Spleen (tissue), 11 donors: ENCODE measurements around the gene PRKG2. TPM values are rescaled to one million over a fixed set of nuclear protein-coding genes. Genes with fewer than 3 reads are reported as not detected.

ENCODE experiments used
- DNase-seq: peaks from one replicate; pipeline ENCODE4 v3.0.0-alpha.2; 2020
- H3K27ac ChIP-seq, 8 donors: fragments of 200-600 bp; sonication (generic) in 7 of 8; 1 replicate in 4 of 8; 2 replicates in 4 of 8; pipeline versions ENCODE4 v1.5.0 to v1.8.0; 2016 to 2021; ENCODE audit warnings: inconsistent platforms in 4 of 8, mild to moderate bottlenecking in 4 of 8, moderate library complexity in 1 of 8
- H3K27me3 ChIP-seq, 7 donors: fragments of 200-600 bp; sonication (generic) in 6 of 7; replicated peaks in 1 of 7; 1 replicate in 4 of 7; 2 replicates in 3 of 7; pipeline versions ENCODE4 v1.5.0 to v1.8.0; 2016 to 2021; ENCODE audit warnings: inconsistent platforms in 3 of 7, mild to moderate bottlenecking in 1 of 7
- H3K36me3 ChIP-seq, 6 donors: fragments of 200-600 bp; sonication (generic) in 5 of 6; 1 replicate in 4 of 6; 2 replicates in 2 of 6; pipeline versions ENCODE4 v1.5.0 to v1.8.0; 2016 to 2021; ENCODE audit warnings: inconsistent platforms in 2 of 6
- H3K4me1 ChIP-seq, 6 donors: fragments of 200-600 bp; sonication (generic) in 5 of 6; 1 replicate in 3 of 6; 2 replicates in 3 of 6; pipeline versions ENCODE4 v1.5.0 to v1.8.0; 2016 to 2021; ENCODE audit warnings: inconsistent platforms in 3 of 6
- H3K4me3 ChIP-seq, 8 donors: fragments of 200-600 bp; sonication (generic) in 7 of 8; 1 replicate in 4 of 8; 2 replicates in 4 of 8; pipeline versions ENCODE4 v1.5.0 to v1.8.0; 2016 to 2021; ENCODE audit warnings: inconsistent platforms in 4 of 8, mild to moderate bottlenecking in 4 of 8, moderate library complexity in 2 of 8
- H3K9me3 ChIP-seq, 8 donors: fragments of 200-600 bp; sonication (generic) in 7 of 8; 1 replicate in 4 of 8; 2 replicates in 4 of 8; pipeline versions ENCODE4 v1.5.0 to v1.8.0; 2016 to 2021; ENCODE audit warnings: inconsistent platforms in 4 of 8
- POLR2A ChIP-seq, 3 donors: fragments of 450-650 bp; IDR thresholded peaks; one replicate each; pipeline ENCODE4 v1.5.1; 2017; ENCODE audit warnings: antibody characterized with exemption in 3 of 3, mild to moderate bottlenecking in 1 of 3
- POLR2AphosphoS5 ChIP-seq, 3 donors: sonication (generic); formaldehyde crosslinking; IDR thresholded peaks; one replicate each; pipeline ENCODE4 v1.5.1; 2017; ENCODE audit warnings: antibody characterized with exemption in 3 of 3
- WGBS, 5 donors: extraction: QIAGEN DNeasy Blood & Tissue Kit in 3 of 5; methylation state at CpG; one replicate each; pipeline versions ENCODE4 v1.1.5 to v1.1.7; 2013 to 2018; 5-methylcytosine and 5-hydroxymethylcytosine counted together
- intact Hi-C: fragments of 100-400 bp; cut with DNase I; formaldehyde crosslinking; loops from one replicate; pipeline ENCODE4 v1.15.0; 2023; ENCODE audit warnings: low total_unique reads
- polyA plus RNA-seq, 3 donors: library from polyadenylated mRNA; stranded (reverse); fragments of 200-250 nt; gene quantifications; one replicate each; pipeline ENCODE4 v1.2.1, GENCODE V29; 2013
- total RNA-seq, 7 donors: library from RNA; depleted of rRNA in 3 of 7; stranded (reverse); fragments of >200 nt in 3 of 7; fragmentation: NEBNext Ultra II Directional in 4 of 7; extraction: Animal tissue kit (Norgen Biotek cat#: 25700) in 4 of 7; gene quantifications; one replicate each; pipeline versions ENCODE4 v1.1.0 to v1.2.1, GENCODE V29; 2016 to 2021
- TF ChIP-seq, protein P1 (sequence below), 11 experiments: fragments of 200-600 bp in 7 of 11; fragments of 450-650 bp in 4 of 11; sonication (generic) in 4 of 11; IDR thresholded peaks in 8 of 11; conservative IDR thresholded peaks in 3 of 11; 1 replicate in 7 of 11; 2 replicates in 4 of 11; pipeline versions ENCODE4 v1.4.0 to v1.8.0; 2016 to 2021; ENCODE audit warnings: antibody characterized with exemption in 11 of 11, inconsistent platforms in 4 of 11, mild to moderate bottlenecking in 1 of 11
- donor health status: healthy with polysubstance abuse.
- donor health status: DM: no; HTN: no; CAD: no; lungs with moderate emphysema.
- donor health status: DM: no; HTN: no; CAD: no.
- donor health status: Bipolar disorder and iron deficiency.
- donor health status: healthy.
- donor health status: DM: no; HTN: no; CAD: no.
- donor health status: DM: yes; HTN: yes; CAD: no.

Gene PRKG2
- total and polyA plus RNA-seq, 10 donors: 0.06 to 0.51 (median 0.29) TPM

DNA sequence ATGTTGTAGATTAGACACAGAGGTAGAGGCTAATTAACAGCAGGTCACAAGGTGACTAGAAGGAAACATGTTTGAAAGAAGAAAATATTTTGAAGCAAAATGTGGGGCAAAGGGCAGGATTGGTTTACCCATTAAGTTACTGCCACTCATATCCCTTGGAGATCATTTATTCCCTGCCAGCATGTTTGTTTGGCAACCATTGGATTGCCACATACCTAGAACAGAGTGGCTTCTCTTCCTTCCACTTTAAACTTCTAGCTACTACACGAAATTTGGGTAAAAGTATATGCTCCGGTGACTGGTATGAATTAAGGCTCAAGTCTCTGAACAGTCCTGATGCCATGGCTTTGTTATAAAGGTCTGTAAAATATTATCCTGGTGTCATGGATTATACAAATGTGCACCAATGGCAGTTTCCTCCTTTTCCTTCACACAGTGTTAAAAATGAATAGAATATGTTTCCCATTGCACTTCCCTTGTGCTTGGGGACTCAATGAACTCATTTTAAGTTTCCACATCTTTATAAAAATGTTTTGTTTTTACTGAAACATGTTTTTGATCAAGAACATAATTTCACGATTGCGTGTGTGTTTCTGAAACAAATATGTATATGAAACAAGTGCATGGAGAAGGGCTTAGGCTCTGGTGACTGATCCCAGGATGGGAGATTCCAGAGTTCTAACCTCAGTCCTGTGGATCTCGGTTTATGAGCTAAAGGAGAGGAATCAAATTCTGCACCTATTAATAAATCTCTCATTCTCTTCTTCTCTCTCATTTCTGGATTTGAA is 172.2 kb downstream of the PRKG2 start:
- H3K36me3 ChIP-seq: no peaks in the 10 kb centered on the region
- peaks cover 0 to 8% (median 0%) of the 10 kb centered on the region in 6 donors for H3K4me1 ChIP-seq
- TF ChIP-seq POLR2A (IDR thresholded peaks at IDR 0.05) (no peak), POLR2AphosphoS5 (IDR thresholded peaks at IDR 0.05) (no peak)
- TF ChIP-seq, protein P1, sequence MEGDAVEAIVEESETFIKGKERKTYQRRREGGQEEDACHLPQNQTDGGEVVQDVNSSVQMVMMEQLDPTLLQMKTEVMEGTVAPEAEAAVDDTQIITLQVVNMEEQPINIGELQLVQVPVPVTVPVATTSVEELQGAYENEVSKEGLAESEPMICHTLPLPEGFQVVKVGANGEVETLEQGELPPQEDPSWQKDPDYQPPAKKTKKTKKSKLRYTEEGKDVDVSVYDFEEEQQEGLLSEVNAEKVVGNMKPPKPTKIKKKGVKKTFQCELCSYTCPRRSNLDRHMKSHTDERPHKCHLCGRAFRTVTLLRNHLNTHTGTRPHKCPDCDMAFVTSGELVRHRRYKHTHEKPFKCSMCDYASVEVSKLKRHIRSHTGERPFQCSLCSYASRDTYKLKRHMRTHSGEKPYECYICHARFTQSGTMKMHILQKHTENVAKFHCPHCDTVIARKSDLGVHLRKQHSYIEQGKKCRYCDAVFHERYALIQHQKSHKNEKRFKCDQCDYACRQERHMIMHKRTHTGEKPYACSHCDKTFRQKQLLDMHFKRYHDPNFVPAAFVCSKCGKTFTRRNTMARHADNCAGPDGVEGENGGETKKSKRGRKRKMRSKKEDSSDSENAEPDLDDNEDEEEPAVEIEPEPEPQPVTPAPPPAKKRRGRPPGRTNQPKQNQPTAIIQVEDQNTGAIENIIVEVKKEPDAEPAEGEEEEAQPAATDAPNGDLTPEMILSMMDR (IDR thresholded peaks at IDR 0.05 in 8 of 11, conservative IDR thresholded peaks at IDR 0.05 in 3 of 11): no peak
- no peaks in the 10 kb centered on the region for H3K9me3 ChIP-seq
- 72 to 84% (median 78%) methylated on average over 5 of the region's 5 CpGs for WGBS, 5 donors
- no peak overlapping the region for H3K4me3 ChIP-seq
- H3K27me3 ChIP-seq: peaks cover 0 to 13% (median 0%) of the 10 kb centered on the region in 7 donors
- intact Hi-C loops: loop anchor here (5.0 kb wide), 1 partner anchor 680 kb away; no protein-coding TSS in a partner anchor
- no peak overlapping the region for H3K27ac ChIP-seq
- no peak for DNase-seq

DNA sequence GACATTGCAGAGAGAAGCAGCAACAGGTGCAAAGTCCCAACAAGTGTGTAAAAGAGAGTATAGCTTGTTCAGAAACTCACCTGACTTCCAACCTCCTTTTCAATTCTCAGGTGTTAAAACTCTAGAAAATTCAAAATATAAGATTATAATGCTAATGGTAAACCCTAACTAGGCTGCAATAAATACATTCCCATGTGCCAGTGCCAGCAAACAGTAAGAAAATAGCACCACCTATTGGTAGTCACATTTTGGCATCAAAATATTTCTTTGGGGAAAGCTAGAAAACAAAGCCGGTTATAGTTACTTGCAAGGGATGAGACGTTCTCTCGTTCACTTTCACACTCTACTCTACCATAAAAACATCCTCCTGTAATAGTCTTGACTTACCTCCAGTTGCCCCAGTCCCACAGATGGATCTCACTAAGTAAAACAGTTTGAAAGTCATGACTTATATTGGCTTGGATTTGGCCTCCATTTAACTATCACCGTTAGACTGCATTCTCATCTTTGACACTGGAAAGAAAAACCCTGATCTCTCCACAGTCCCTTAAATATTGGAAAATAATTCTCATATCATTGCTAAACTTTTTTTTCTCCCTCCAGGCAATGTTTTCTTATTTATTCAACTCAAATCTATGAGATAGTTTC is 174.9 kb downstream of the PRKG2 start:
- TF ChIP-seq POLR2AphosphoS5 (IDR thresholded peaks at IDR 0.05): no peak
- TF ChIP-seq, protein P1 (IDR thresholded peaks at IDR 0.05 in 8 of 11, conservative IDR thresholded peaks at IDR 0.05 in 3 of 11): peak in 9 of 11 experiments; percentile 14 to 57 (median 44)
- H3K4me3 ChIP-seq: no peak overlapping the region
- H3K27me3 ChIP-seq: peaks cover 0 to 13% (median 0%) of the 10 kb centered on the region in 7 donors
- DNase-seq: no peak
- H3K9me3 ChIP-seq: no peaks in the 10 kb centered on the region
- H3K4me1 ChIP-seq: peaks cover 0 to 8% (median 0%) of the 10 kb centered on the region in 6 donors
- no peak overlapping the region for H3K27ac ChIP-seq
- no peaks in the 10 kb centered on the region for H3K36me3 ChIP-seq
- 18 to 23% (median 22%) methylated on average over 4 of the region's 4 CpGs for WGBS, 5 donors
- intact Hi-C loops: loop anchor here (5.0 kb wide), 1 partner anchor 678 kb away; no protein-coding TSS in a partner anchor

DNA sequence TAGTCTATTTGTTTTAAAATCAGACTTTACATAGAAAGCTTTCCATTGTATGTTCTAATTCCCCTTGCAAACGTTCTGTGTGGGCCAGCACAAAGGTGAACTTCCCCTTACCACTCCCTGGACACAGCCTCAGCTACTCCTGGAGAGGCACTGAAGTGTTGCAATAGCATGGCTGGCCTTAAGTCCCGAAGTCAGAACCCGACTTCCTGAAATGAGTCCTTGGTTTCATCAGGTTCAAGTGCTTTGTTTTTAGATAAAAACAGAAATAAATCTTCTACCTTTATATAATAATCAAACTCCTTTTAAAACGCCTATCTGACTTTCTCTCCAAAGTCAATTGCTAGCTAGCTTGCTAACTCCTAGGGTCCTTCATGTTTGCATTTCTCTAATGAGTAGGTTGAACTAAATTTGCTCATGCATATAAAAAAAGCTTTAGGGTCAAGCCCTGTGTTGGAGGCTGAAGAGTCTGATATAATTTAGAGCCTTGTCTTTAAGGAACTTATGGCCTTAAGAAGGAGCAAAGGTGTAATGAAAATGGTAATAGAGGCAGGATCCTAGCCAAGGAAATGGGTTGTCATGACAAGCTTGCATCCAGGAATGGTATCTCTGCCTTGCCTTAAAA is 175.6 kb downstream of the PRKG2 start:
- DNase-seq: no peak
- no peaks in the 10 kb centered on the region for H3K9me3 ChIP-seq
- intact Hi-C loops: no loop called here
- TF ChIP-seq, protein P1 (IDR thresholded peaks at IDR 0.05 in 8 of 11, conservative IDR thresholded peaks at IDR 0.05 in 3 of 11): no peak
- TF ChIP-seq POLR2A (IDR thresholded peaks at IDR 0.05): no peak
- no peak overlapping the region for H3K4me3 ChIP-seq
- H3K36me3 ChIP-seq: no peaks in the 10 kb centered on the region
- H3K4me1 ChIP-seq: peaks cover 0 to 8% (median 0%) of the 10 kb centered on the region in 6 donors
- 21 to 28% (median 22%) methylated on average over 4 of the region's 4 CpGs for WGBS, 5 donors
- no peak overlapping the region for H3K27ac ChIP-seq
- H3K27me3 ChIP-seq: peaks cover 0 to 18% (median 0%) of the 10 kb centered on the region in 7 donors
